ENCODE results near the gene TCP1. TPM values are rescaled to one million over a fixed set of nuclear protein-coding genes. Genes with fewer than 3 reads are reported as not detected.

Gene TCP1
- total RNA-seq, 4 donors from 2014 or later: 103 to 140 (median 121) TPM

- no peak overlapping the region for H3K4me3 ChIP-seq
- H3K36me3 ChIP-seq: no peaks in the 10 kb centered on the region
- intact Hi-C loops (cut with DNase I): no loop called here
- 88% methylated on average over 3 of the region's 3 CpGs for WGBS
- TF ChIP-seq EP300 (IDR thresholded peaks at IDR 0.05) (no peak), POLR2A (IDR thresholded peaks at IDR 0.05; ENCODE audit: low read depth) (no peak)
- H3K27ac ChIP-seq (replicated peaks in 1 of 4): no peak overlapping the region
- no peaks in the 10 kb centered on the region for H3K4me1 ChIP-seq
- H3K9me3 ChIP-seq: no peaks in the 10 kb centered on the region
- DNase-seq (ENCODE audit: extremely low spot score): no peak
- H3K27me3 ChIP-seq: no peaks in the 10 kb centered on the region
These were observed 34.6 kb upstream of the TCP1 start for GRCh38 chr6:159823953-159824352.

GRCh38 chr6:159821726-159822125 is 32.3 kb upstream of the TCP1 start:
- WGBS: 89% methylated on average over 7 of the region's 10 CpGs
- H3K4me1 ChIP-seq: no peaks in the 10 kb centered on the region
- intact Hi-C loops (cut with DNase I): no loop called here
- DNase-seq (ENCODE audit: extremely low spot score): no peak
- no peaks in the 10 kb centered on the region for H3K9me3 ChIP-seq
- TF ChIP-seq EP300 (IDR thresholded peaks at IDR 0.05) (no peak), CTCF (IDR thresholded peaks at IDR 0.05) (no peak), POLR2A (IDR thresholded peaks at IDR 0.05; ENCODE audit: low read depth) (no peak), POLR2AphosphoS5 (IDR thresholded peaks at IDR 0.05) (no peak)
- H3K27ac ChIP-seq (replicated peaks in 1 of 4): no peak overlapping the region
- no peaks in the 10 kb centered on the region for H3K27me3 ChIP-seq
- peaks cover 0 to 4% (median 0%) of the 10 kb centered on the region in 4 donors for H3K36me3 ChIP-seq
- H3K4me3 ChIP-seq: no peak overlapping the region

GRCh38 chr6:159821122-159821521 is 31.7 kb upstream of the TCP1 start:
- DNase-seq (ENCODE audit: extremely low spot score): no peak
- WGBS: 78% methylated on average over 10 of the region's 11 CpGs
- intact Hi-C loops (cut with DNase I): no loop called here
- Histone ChIP-seq H3K27me3 (no peaks in the 10 kb centered on the region), H3K36me3 (peaks cover 0 to 4% (median 0%) of the 10 kb centered on the region in 4 donors), H3K27ac (replicated peaks in 1 of 4) (no peak overlapping the region), H3K4me1 (no peaks in the 10 kb centered on the region), H3K4me3 (no peak overlapping the region), H3K9me3 (no peaks in the 10 kb centered on the region)
- TF ChIP-seq EP300 (IDR thresholded peaks at IDR 0.05) (no peak), POLR2A (IDR thresholded peaks at IDR 0.05; ENCODE audit: low read depth) (no peak), CTCF (IDR thresholded peaks at IDR 0.05) (no peak), POLR2AphosphoS5 (IDR thresholded peaks at IDR 0.05) (no peak)

- intact Hi-C loops (cut with DNase I): no loop called here
- peaks cover 0 to 4% (median 0%) of the 10 kb centered on the region in 4 donors for H3K36me3 ChIP-seq
- H3K4me3 ChIP-seq: no peak overlapping the region
- H3K27me3 ChIP-seq: no peaks in the 10 kb centered on the region
- DNase-seq (ENCODE audit: extremely low spot score): no peak
- H3K9me3 ChIP-seq: no peaks in the 10 kb centered on the region
- TF ChIP-seq EP300 (IDR thresholded peaks at IDR 0.05) (no peak), POLR2AphosphoS5 (IDR thresholded peaks at IDR 0.05) (no peak), POLR2A (IDR thresholded peaks at IDR 0.05; ENCODE audit: low read depth) (no peak), CTCF (IDR thresholded peaks at IDR 0.05) (no peak)
- no peaks in the 10 kb centered on the region for H3K4me1 ChIP-seq
- 62% methylated on average over 27 of the region's 28 CpGs for WGBS
- no peak overlapping the region for H3K27ac ChIP-seq (replicated peaks in 1 of 4)
These were observed 30.7 kb upstream of the TCP1 start for GRCh38 chr6:159819932-159820640.

- Histone ChIP-seq H3K27ac (replicated peaks in 1 of 4) (no peak overlapping the region), H3K36me3 (peaks cover 0 to 6% (median 0%) of the 10 kb centered on the region in 4 donors), H3K9me3 (no peaks in the 10 kb centered on the region), H3K4me3 (no peak overlapping the region), H3K4me1 (no peaks in the 10 kb centered on the region), H3K27me3 (no peaks in the 10 kb centered on the region)
- intact Hi-C loops (cut with DNase I): no loop called here
- TF ChIP-seq EP300 (IDR thresholded peaks at IDR 0.05) (no peak), POLR2A (IDR thresholded peaks at IDR 0.05; ENCODE audit: low read depth) (no peak), CTCF (IDR thresholded peaks at IDR 0.05) (no peak), POLR2AphosphoS5 (IDR thresholded peaks at IDR 0.05) (no peak)
- WGBS: 87% methylated on average over 12 of the region's 16 CpGs
- no peak for DNase-seq (ENCODE audit: extremely low spot score)
These were observed 29.7 kb upstream of the TCP1 start for GRCh38 chr6:159819098-159819497.
